ENCODE data around the gene MCRIP2.
A peak's percentile ranks its signal among the peaks of the same experiment; 100 is the strongest.
"Not testable (repeated sequence)": the region's sequence is repeated elsewhere in the genome, so short reads cannot be mapped to it uniquely, and the experiment has no call there.

Gene MCRIP2

DNA sequence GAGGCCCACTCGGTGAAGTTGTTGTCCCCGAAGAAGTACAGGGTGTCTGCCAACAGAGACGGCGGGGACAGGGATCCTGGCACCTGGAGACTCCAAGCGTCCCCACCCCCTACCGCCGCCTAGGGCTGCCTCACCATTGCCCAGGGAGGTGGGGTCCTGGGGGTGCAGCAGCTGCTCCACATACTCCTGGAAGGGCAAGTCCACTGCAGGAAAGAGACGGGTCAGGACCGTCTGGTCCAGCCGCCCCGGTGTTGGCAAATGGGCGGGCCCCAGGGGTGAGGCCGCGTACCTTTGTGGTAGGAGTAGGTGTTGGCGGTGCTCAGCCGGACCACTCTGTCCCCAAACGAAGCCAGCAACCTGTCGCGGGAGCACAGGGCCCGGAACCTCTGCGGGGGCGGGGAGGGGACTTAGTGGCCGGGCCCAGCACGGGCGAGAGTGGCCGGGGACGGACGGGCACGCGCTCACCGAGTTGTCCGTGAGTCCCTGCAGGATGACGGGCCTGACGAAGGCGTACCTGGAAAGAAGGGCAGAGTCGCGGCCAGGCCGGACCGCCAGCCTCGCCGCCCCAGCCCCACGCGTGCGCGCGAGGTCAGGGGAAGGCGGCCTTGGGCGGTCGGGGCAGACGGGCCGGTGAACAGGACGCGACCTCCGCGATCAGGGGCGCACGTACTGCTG is 41.9 kb downstream of the MCRIP2 start:
- no peak for DNase-seq

DNA sequence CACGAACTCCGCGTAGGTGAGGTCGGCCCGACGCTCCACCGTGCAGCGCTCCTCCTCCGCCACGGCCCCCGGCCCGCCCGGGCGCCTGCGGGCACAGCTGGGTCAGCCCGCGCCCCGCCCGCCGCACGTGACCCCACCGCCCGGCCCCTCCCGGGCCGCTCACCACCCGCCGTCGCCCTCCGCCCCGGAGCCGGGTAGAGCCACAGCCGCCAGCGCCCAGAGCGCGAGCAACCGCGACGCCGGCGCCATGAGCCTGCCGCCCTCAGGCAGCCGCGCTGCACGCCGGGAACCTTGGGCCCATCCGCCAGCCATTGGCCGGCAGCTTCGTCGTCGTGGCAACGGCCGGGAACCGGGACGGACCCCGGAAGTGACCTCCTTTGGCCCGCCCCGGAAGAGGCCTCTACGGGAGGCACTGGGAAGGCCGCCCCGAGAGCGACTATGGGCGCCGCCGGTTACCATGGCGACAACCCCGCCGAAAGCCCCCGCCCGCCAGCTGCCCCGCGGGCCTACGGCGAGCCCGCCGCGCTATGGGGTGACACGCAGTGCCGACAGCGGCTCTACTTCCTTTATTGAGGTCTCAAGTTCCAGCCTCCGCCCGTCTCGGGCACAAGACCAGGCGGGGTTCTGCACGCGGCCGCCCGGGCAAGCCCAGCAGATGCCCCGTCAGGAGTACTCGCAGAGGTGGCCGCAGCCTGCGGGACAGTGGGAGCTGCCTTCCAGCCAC is 42.6 kb downstream of the MCRIP2 start, which contains the start of gene JMJD8:
JMJD8 (minus strand) TSS at position 264 of the 724 bp plus-strand sequence; CDS start at position 249, 15 bp downstream.
- DNase-seq = peak; percentile 63

DNA sequence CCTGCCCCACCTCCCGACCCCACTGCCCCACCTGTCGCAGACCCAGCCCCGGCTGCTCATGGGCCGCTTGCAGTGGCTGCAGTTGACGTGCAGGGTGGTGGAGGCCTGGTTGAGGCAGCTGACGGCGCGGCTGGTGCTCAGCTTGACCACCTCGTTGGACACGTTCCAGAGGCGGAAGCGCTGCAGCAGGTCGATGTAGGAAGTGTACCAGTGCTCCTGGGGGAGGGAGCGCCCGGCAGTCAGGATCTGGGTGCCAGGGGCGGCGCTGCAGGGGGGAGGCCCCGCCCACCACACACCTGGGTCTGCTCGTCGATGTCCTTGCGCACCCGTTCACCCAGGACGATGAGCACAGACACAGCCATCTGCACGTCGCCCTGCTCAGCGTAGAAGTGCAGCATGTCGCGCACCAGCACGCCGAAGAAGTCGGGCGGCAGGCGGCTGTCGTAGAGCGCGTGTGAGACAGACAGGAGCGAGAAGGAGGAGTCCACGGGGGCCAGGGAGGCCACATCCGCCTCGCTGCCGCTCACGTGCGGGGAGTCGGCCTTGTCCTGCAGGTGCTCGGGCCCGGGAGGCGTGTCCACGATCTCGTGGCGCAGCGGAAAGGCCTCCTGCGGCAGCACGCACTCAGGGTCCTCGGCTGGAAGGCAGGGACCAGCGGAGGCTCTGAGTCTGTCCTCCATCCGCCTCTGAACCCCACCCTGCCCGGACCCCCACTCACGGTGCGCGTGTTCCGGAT is 43.5 kb downstream of the MCRIP2 start:
- DNase-seq = no peak

DNA sequence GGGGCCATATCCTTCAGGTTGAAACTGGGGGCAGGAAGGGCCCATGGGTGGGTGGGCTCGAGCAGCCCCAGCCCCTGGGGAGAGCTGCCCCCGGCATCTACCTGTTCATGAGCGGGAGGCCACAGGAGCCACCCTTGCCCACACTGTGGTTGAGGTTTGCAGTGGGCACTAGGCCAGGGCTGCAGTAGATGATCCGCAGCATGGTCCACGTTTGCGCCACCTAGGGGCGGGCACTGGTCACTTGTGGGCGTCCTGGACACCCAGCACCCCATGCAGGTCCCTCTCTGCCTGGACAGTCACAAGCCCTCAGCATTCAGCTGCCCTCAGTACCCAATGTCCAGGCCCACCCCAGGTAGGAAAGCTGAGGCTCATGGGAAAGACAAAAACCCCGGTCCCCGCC is 44.3 kb downstream of the MCRIP2 start:
- no peak for DNase-seq

DNA sequence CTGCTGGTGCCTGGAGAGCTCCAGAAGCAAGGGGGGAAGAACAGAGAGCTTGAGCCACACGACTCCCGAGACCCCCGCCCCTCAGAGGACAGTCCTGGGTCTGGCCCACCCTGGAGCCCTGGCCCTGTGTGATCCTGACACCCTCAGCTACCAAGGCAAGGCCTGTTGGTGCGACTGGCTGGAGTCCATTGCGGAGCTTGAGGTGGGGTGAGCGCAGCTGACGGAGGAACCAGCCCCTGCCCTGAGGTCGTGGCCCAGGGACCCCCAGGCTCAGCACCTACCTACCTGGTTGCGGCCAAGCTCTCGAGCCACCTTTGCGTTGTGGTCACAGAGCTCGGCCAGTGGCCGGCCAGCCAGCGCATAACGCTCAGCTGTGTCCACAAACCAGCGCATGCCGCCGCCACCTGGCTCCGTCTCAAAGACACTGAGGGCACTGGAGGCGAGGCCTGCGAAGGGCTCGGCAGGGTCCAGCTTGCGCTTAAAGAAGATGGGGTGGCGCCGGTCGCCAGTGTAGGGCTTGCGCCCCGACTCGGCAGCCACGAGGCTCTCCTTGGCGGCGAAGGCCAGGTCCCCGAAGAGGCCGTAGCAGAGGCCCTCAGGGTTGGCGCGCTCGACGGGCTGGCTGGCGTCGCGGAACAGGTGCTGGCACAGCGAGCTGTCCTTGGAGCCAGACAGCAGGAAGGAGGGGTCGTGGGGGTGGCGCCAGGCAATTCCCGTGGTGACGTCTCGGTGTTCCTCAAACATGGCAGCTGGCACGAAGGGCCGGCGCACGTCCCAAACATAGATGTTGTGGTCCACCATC is 45.0 kb downstream of the MCRIP2 start:
- DNase-seq = no peak

DNA sequence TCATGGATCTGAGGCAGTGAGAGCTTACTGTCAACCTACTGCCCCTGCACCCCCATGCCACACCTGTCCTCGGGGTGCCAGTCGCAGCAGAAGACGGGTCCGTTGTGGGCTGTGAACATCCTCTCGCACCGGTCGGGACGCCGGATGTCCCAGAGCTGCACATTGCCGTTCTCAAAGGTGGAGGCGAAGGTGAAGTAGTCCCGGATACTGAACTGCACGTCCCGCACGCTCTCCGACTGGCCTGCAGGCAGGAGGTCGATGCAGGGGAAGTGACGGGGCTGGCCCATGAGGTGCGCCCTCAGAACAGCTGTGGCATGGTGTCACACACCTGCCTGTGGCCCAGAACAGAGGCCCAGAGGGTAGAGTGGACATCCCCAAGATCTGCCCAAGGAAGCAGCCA is 45.9 kb downstream of the MCRIP2 start:
- DNase-seq = no peak

DNA sequence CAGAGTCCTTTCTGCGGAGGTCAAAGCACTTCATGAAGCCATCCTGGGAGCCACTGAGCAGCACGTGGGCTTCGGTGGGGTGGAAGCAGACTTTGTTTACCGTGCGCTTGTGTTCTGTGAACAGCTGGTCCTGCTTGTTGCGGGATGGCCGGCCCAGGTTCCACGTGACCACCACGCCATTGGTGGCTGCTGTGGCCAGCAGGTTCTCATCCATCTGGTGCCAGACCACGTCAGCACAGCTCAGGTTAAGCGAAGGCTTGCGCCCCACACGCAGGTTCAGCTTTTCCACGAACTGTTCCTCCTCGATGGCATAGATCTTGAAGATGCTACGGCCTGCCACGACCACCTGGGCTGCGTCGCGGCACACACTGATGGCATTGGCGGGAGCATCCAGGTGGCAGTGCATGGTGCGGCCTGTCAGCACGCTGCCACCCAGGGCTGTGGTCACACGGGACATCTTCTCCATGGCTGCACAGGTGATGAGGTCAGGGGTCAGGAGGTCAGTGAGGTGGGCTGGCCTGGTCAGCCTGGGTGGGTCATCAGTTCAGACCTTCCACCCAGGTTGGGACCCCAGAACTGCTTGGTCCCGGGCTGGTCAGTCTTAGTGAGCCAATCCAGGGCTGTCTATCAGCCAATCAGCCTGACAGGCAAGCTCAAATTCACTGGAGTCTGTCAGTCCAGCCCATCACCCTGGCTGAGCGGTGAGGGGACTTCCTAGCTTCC is 47.7 kb downstream of the MCRIP2 start:
- DNase-seq = no peak

DNA sequence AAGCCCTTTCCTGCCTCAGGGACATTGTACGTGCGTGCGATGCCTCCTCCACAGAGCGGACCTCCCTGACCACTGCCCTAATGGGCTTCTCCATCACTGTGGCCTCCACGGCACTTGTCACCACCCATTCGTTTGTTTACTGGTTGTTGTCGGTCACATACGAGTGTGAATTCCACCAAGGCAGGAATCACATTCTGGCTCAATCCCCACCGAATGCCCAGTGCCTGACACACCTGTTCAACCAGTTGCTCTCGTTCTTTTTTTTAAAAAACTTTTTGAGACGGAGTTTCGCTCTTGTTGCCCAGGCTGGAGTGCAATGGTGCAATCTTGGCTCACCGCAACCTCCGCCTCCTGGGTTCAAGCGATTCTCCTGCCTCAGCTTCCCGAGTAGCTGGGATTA is 49.6 kb downstream of the MCRIP2 start:
- not testable (repeated sequence) for DNase-seq

DNA sequence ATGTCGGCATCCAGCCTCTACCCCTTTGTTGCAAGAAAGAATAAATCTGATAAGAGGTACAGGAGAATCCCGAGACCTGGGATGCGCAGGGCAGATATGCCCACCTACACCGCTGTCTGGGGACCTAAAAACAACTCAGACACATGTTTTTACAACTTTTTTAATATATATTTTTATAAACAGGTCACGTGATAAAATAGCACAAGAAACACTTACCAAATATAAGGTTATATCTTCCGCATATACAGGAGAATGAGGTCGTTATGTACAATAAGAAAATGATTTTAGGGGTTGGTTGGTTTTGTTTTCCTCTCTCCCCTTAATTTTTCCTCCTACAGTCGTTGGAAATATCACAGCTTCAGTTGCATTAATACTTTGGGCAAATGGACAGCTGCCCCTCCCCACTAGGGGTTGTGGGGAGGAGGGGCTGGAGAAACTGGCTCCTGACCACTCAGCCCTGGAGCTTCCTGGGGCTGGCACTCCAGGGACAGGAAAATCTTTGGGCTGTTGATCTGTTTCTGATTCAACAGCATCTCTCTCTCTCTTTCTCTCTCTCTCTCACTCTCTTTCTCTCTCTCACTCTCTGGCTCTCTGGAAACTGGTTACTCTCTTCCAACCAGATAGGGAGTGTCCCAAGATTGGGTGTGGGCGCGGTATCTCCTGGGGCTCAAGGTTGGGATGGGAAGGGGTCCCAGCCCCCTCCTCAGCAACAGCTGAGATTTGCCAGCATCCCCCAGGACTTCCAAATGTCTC is 50.9 kb downstream of the MCRIP2 start:
- DNase-seq = no peak

DNA sequence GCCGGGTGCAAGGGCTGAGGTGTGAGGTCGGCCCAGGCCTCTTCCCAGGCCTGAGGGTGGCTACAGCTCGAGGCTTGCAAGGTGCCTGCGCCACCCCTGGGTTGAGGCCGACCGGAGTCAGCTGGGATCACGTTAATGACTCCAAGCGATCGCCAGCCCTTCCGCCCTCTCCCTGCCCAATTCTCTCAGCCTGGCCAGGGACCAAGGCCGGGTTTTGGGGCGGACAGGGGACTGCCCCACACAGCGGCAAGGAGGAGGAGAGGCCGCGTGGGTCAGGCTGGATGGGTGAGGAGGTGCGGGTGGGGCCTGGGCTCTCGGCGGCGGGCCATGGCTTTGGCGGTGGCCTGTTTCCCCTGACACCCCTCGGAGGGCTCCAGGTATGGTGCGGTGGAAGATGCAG is 51.7 kb downstream of the MCRIP2 start:
- DNase-seq = no peak

DNA sequence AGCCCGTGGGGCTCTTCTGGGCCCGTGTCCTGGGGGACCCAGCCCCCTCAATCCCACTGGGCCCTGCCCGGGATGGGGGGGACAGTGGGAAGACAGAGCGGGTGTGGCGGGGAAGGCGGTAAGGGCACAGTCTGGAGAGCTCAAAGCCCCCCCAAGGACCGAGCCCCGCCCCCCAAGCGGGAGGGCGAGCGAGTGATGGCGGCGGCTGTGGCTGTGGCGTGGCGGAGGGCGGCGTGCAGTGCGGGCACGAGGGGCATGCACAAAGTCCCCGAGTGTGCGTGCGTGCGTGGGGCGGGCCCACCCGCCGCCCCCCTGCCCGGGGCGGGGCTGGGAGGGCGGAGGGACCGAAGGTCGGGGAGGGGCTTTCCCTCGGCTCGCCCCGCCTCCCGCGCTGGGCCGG is 52.1 kb downstream of the MCRIP2 start:
- no peak for DNase-seq

DNA sequence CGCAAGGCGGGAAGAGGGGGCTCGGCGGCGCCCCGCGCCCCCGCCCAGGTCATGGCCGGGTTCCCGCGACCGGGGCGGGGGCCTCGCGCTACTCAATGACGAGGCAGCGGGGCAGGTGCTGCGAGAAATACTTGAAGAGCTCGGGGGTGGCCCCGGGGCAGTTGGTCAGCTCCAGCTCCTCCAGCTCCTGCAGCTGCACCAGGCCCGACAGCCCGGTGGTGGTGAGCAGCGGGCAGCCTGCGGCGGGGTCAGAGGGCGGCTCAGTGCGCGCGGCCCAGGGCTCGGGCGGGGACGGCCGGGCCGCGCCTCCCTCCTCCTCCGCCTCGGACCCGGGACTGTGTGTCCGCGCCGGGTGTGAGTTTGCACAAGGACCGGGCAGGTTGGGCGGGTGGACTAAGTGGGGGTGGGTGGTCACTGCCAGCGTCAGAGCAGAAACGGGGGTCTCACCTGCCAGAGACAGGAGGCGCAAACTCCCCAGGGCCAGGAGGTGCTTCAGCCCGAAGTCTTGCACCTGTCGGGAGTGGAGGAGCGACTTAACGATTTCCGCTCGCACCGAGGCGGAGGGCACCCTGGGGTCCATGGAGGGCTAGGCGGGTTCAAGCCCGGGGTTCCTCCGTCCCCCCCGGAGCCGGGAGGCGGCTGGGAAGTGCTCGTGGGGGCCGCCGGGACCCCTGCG is 52.7 kb downstream of the MCRIP2 start:
- DNase-seq = no peak

DNA sequence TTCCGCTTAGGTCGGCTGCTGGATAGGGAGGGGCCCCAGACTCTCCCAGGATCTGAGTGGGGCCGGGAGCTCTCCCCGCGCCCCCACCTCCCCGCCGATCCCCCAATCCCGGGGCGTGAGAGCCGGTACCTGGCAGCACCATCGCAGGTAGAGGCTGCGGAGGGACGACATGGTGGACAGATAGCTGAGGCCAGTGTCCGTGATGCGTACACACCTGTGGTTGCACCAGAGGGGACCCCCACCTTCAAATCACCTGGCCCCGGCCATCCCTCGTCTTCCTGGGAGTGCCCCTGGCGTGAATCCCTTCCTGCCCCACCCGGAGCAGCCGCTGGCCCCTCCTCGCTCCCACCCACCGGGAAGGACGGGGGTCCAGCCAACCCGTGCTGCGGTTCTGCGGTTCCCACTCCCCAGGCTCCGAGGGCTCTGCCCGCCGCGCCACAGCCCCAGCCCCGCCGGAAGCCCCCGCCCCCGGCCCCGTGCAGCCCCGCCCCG is 53.3 kb downstream of the MCRIP2 start:
- DNase-seq = no peak

DNA sequence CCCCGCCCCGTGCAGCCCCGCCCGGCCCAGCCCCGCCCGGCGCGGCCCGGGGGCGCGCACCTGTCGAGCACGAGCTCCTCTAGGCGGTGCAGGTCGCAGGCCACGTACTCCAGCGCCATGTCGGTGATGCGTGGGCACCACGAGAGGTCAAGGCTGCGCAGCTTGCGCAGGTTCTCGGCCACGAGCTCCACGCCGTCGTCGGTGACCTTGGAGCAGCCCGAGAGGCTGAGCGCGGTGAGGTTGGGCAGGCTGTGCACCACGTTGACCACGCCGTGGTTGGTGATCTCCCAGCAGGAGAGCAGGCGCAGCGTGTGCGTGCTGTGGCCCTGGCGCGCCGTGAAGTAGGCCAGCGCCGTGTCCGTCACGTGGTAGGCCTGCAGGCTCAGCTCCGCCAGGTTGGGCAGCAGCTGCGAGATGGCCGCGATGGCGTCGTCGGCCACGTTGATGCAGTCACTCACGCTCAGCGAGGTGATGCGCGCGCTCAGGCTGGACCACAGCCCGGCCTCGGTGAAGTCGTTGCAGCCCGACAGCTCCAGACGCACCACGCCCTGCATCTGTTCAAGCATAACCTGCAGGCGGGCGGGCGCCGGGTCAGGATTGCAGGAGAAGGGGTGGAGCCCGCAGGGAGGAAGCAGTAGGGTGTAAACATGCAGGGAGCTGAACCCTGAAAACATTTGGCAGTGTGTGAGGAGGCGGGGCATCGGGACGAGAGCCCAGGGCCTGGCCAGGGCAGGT is 53.9 kb downstream of the MCRIP2 start:
- DNase-seq = no peak

Data from NCI-H524 treated with DMSO at 0.1 percent for 48 hours (cell line).